H1 (cell line): ENCODE results near the gene SULT2B1. TPM values are rescaled to one million over a fixed set of nuclear protein-coding genes. Genes with fewer than 3 reads are reported as not detected.

ENCODE experiments used
- CTCF ChIA-PET: fragments of 300-600 bp; sonication (Branson Sonifier 250); formaldehyde crosslinking; loops from one replicate; lab custom pipeline; 2021; ENCODE audit not compliant: partially characterized antibody; lab: Charles Lee
- POLR2A ChIA-PET: fragments of 300-600 bp; sonication (Branson Sonifier 250); formaldehyde crosslinking; loops from one replicate; lab custom pipeline; 2021; ENCODE audit warnings: inconsistent platforms; ENCODE audit not compliant: partially characterized antibody; lab: Charles Lee
- DNase-seq, 2 experiments: peaks; one replicate each; pipeline versions ENCODE4 v3.0.0 to v3.0.0-alpha.2; 2010 to 2022; ENCODE audit warnings: low spot score in 2 of 2, low read depth in 1 of 2, mixed read lengths in 1 of 2
- FAIRE-seq: peaks from 2 replicates; lab custom pipeline; 2011; peaks lifted over from hg19 to GRCh38; lab: Jason Lieb, UNC
- H2AFZ ChIP-seq: 2 replicates; pipeline ENCODE4 v1.8.1; 2012; ENCODE audit warnings: low read length, inconsistent platforms
- H2AK5ac ChIP-seq: 2 replicates; pipeline ENCODE4 v1.6.1; 2013; ENCODE audit warnings: low read depth, low read length
- H2BK120ac ChIP-seq: replicated peaks from 2 replicates; pipeline ENCODE3; 2013; ENCODE audit warnings: low read depth, low read length, inconsistent platforms
- H2BK12ac ChIP-seq: 2 replicates; pipeline ENCODE4 v1.6.1; 2013; ENCODE audit warnings: low read depth, low read length
- H2BK15ac ChIP-seq: 2 replicates; pipeline ENCODE4 v1.6.1; 2013; ENCODE audit warnings: low read length
- H2BK20ac ChIP-seq: 2 replicates; pipeline ENCODE4 v1.6.1; 2013; ENCODE audit warnings: low read length
- H2BK5ac ChIP-seq: 2 replicates; pipeline ENCODE4 v1.6.1; 2013; ENCODE audit warnings: low read depth, low read length
- H3K14ac ChIP-seq: 2 replicates; pipeline ENCODE4 v1.6.1; 2013; ENCODE audit warnings: inconsistent platforms; ENCODE audit not compliant: insufficient read length
- H3K18ac ChIP-seq: 2 replicates; pipeline ENCODE4 v1.6.1; 2013; ENCODE audit warnings: low read length; ENCODE audit errors: extremely low read depth
- H3K23ac ChIP-seq: 2 replicates; pipeline ENCODE4 v1.6.1; 2013; ENCODE audit warnings: inconsistent platforms; ENCODE audit not compliant: insufficient read length
- H3K23me2 ChIP-seq: 2 replicates; pipeline ENCODE4 v1.6.1; 2013; ENCODE audit warnings: low read depth, low read length
- H3K27ac ChIP-seq: 2 replicates; pipeline ENCODE4 v1.6.1; 2011; ENCODE audit warnings: low read depth, low read length, inconsistent platforms
- H3K27me3 ChIP-seq, 4 experiments: replicated peaks in 1 of 4; 1 replicate in 1 of 4; 2 replicates in 3 of 4; pipeline versions ENCODE4 v1.6.1 to v1.8.1; 2011 to 2013; ENCODE audit warnings: low read length in 3 of 4, mild to moderate bottlenecking in 3 of 4, inconsistent platforms in 2 of 4, mixed read lengths in 2 of 4, moderate library complexity in 1 of 4; ENCODE audit not compliant: control insufficient read depth in 3 of 4, insufficient read depth in 3 of 4; ENCODE audit errors: extremely low read depth in 1 of 4
- H3K36me3 ChIP-seq, 4 experiments: 2 replicates each; pipeline versions ENCODE4 v1.6.1 to v1.8.1; 2011 to 2013; ENCODE audit warnings: mild to moderate bottlenecking in 4 of 4, low read length in 3 of 4, moderate library complexity in 2 of 4, control low read depth in 1 of 4, inconsistent platforms in 1 of 4; ENCODE audit not compliant: insufficient read depth in 4 of 4, control insufficient read depth in 2 of 4
- H3K4ac ChIP-seq: replicated peaks from 2 replicates; pipeline ENCODE3; 2013; ENCODE audit warnings: low read length, low read depth, mixed read lengths, inconsistent platforms; ENCODE audit not compliant: insufficient read length
- H3K4me1 ChIP-seq, 4 experiments: replicated peaks in 1 of 4; 1 replicate in 1 of 4; 2 replicates in 3 of 4; pipeline versions ENCODE4 v1.6.1 to v1.8.1; 2011 to 2013; ENCODE audit warnings: low read length in 3 of 4, inconsistent platforms in 2 of 4, mixed read lengths in 1 of 4; ENCODE audit not compliant: insufficient read depth in 4 of 4, control insufficient read depth in 3 of 4
- H3K4me2 ChIP-seq, 2 experiments: 2 replicates each; pipeline versions ENCODE4 v1.6.1 to v1.8.1; 2011 to 2013; ENCODE audit warnings: low read depth in 2 of 2, low read length in 2 of 2, control low read depth in 1 of 2, inconsistent platforms in 1 of 2, mild to moderate bottlenecking in 1 of 2; ENCODE audit not compliant: insufficient read depth in 1 of 2
- H3K4me3 ChIP-seq, 4 experiments: fragments of 200-600, 300-600 bp in 1 of 4; sonication (generic), shearing (Covaris generic), sonication (Bioruptor Twin) in 1 of 4; 2 replicates each; pipeline versions ENCODE4 v1.5.1 to v1.8.1; 2011 to 2016; ENCODE audit warnings: low read length in 4 of 4, low read depth in 3 of 4, control low read depth in 2 of 4, inconsistent platforms in 2 of 4, mild to moderate bottlenecking in 2 of 4, mixed read lengths in 1 of 4, moderate library complexity in 1 of 4; ENCODE audit not compliant: insufficient read depth in 2 of 4; ENCODE audit errors: extremely low read depth in 1 of 4
- H3K56ac ChIP-seq: replicated peaks from 2 replicates; pipeline ENCODE3; 2013; ENCODE audit warnings: low read depth, mild to moderate bottlenecking, mixed read lengths, low read length, inconsistent platforms; ENCODE audit not compliant: insufficient read length
- H3K79me1 ChIP-seq: 2 replicates; pipeline ENCODE4 v1.6.1; 2013; ENCODE audit warnings: low read depth, low read length, control low read depth
- H3K79me2 ChIP-seq, 2 experiments: 2 replicates each; pipeline versions ENCODE4 v1.6.1 to v1.8.1; 2012 to 2013; ENCODE audit warnings: low read length in 2 of 2, mild to moderate bottlenecking in 2 of 2, inconsistent platforms in 1 of 2; ENCODE audit not compliant: insufficient read depth in 2 of 2, control insufficient read depth in 1 of 2
- H3K9ac ChIP-seq, 4 experiments: replicated peaks in 1 of 4; 1 replicate in 1 of 4; 2 replicates in 3 of 4; pipeline versions ENCODE4 v1.6.1 to v1.8.1; 2011 to 2013; ENCODE audit warnings: low read depth in 3 of 4, low read length in 3 of 4, control low read depth in 2 of 4, mild to moderate bottlenecking in 2 of 4, moderate library complexity in 2 of 4, inconsistent platforms in 1 of 4; ENCODE audit errors: extremely low read depth in 1 of 4
- H3K9me3 ChIP-seq, 2 experiments: 2 replicates each; pipeline versions ENCODE4 v1.6.1 to v1.8.1; 2012 to 2013; ENCODE audit warnings: mild to moderate bottlenecking in 2 of 2, moderate library complexity in 2 of 2, control low read depth in 1 of 2, inconsistent platforms in 1 of 2, low read depth in 1 of 2, low read length in 1 of 2, mixed read lengths in 1 of 2; ENCODE audit not compliant: insufficient read depth in 2 of 2
- H4K20me1 ChIP-seq, 2 experiments: replicated peaks in 1 of 2; 2 replicates each; pipeline versions ENCODE3 to v1.8.1; 2011 to 2013; ENCODE audit warnings: inconsistent platforms in 2 of 2, low read length in 2 of 2, mild to moderate bottlenecking in 1 of 2; ENCODE audit not compliant: insufficient read depth in 2 of 2, control insufficient read depth in 1 of 2
- H4K5ac ChIP-seq: 2 replicates; pipeline ENCODE4 v1.6.1; 2013; ENCODE audit warnings: low read length, low read depth, mixed read lengths, inconsistent platforms; ENCODE audit not compliant: insufficient read length
- H4K8ac ChIP-seq: 2 replicates; pipeline ENCODE4 v1.8.0; 2013; ENCODE audit warnings: mild to moderate bottlenecking, moderate library complexity, low read length, inconsistent platforms; ENCODE audit not compliant: insufficient read depth; ENCODE audit errors: extremely low read depth
- H4K91ac ChIP-seq: replicated peaks from 2 replicates; pipeline ENCODE3; 2013; ENCODE audit warnings: low read length, mixed read lengths, inconsistent platforms; ENCODE audit not compliant: insufficient read length
- ASH2L ChIP-seq: fragments of 200-600, 300-600 bp; sonication (generic); IDR thresholded peaks from one replicate; pipeline ENCODE4 v1.7.1; 2017; ENCODE audit warnings: low read length
- CHD1 ChIP-seq: IDR thresholded peaks from 2 replicates; pipeline ENCODE4 v1.6.1; 2012; ENCODE audit warnings: low read depth, low read length, improper control_type of control experiment
- EP300 ChIP-seq, 2 experiments: IDR thresholded peaks; 1 replicate in 1 of 2; 2 replicates in 1 of 2; pipeline ENCODE4 v1.6.1; 2011 to 2012; ENCODE audit warnings: low read depth in 2 of 2, low read length in 2 of 2, mild to moderate bottlenecking in 2 of 2, borderline replicate concordance in 1 of 2, inconsistent platforms in 1 of 2, moderate library complexity in 1 of 2
- FOSL1 ChIP-seq: IDR thresholded peaks from 2 replicates; pipeline ENCODE4 v1.6.1; 2011; ENCODE audit warnings: mild to moderate bottlenecking, low read depth, low read length, moderate library complexity; ENCODE audit not compliant: insufficient read depth
- GABPA ChIP-seq: IDR thresholded peaks from 2 replicates; pipeline ENCODE4 v1.6.1; 2011; ENCODE audit warnings: mild to moderate bottlenecking, low read length, moderate library complexity, borderline replicate concordance; ENCODE audit not compliant: insufficient read depth
- HDAC2 ChIP-seq, 2 experiments: fragments of 300-600 bp in 1 of 2; sonication (generic) in 1 of 2; IDR thresholded peaks; 2 replicates each; pipeline ENCODE4 v1.6.1; 2011 to 2012; ENCODE audit warnings: low read depth in 2 of 2, low read length in 2 of 2, mild to moderate bottlenecking in 2 of 2, moderate library complexity in 2 of 2, borderline replicate concordance in 1 of 2, inconsistent platforms in 1 of 2
- JUND ChIP-seq: IDR thresholded peaks from 2 replicates; pipeline ENCODE4 v1.6.1; 2011; ENCODE audit warnings: mild to moderate bottlenecking, improper control_type of control experiment, low read length
- SIX5 ChIP-seq: IDR thresholded peaks from 2 replicates; pipeline ENCODE4 v1.6.1; 2011; ENCODE audit warnings: mild to moderate bottlenecking, low read depth, low read length
- WGBS, 2 experiments: shearing (Covaris generic) in 1 of 2; methylation state at CpG; one replicate each; pipeline versions ENCODE4 v1.1.6 to v1.1.7; 2013 to 2015; ENCODE audit warnings: low lambda C conversion rate in 2 of 2, mixed read lengths in 2 of 2, inconsistent platforms in 1 of 2, low coverage in 1 of 2, missing lambda C conversion rate in 1 of 2; ENCODE audit not compliant: insufficient replicate concordance in 2 of 2, insufficient coverage in 1 of 2, insufficient read length in 1 of 2; ENCODE audit errors: extremely low coverage in 1 of 2, missing lambda C conversion rate in 1 of 2; 5-methylcytosine and 5-hydroxymethylcytosine counted together
- polyA plus RNA-seq, 7 experiments: library from polyadenylated mRNA; depleted of rRNA in 3 of 7; stranded (reverse) in 5 of 7; unstranded in 2 of 7; fragments of >200 nt in 5 of 7; fragments of 200-250 nt in 2 of 7; gene quantifications; 1 replicate in 5 of 7; 2 replicates in 1 of 7; 4 replicates in 1 of 7; pipeline versions ENCODE4 v1.2.1 to v1.2.3, GENCODE V29; 2011 to 2013; ENCODE audit warnings: missing spikeins in 2 of 7, mixed read lengths in 2 of 7
- total RNA-seq: library from RNA; stranded (reverse); fragmentation: NEBNext Ultra II Directional; extraction: Animal tissue kit (Norgen Biotek cat#: 25700); gene quantifications from 2 replicates; pipeline ENCODE4 v1.2.1, GENCODE V29; 2021

SULT2B1 gene
- total and polyA plus RNA-seq, 2 of the 8 experiments (the other 6 are each of a cell fraction or from before 2014, with no cell fraction given): 1.5 to 2.6 TPM

GRCh38 chr19:48544856-48545750 is 6.9 kb upstream of the SULT2B1 start:
- Histone ChIP-seq H3K14ac (no peak overlapping the region), H4K20me1 (peaks cover 0 to 3% of the 10 kb centered on the region in 2 experiments), H3K56ac (no peak overlapping the region), H3K9me3 (no peaks in the 10 kb centered on the region), H3K79me1 (no peaks in the 10 kb centered on the region), H3K27me3 (no peaks in the 10 kb centered on the region), H3K27ac (peak overlapping the region; percentile 29; the same call in 1 of the 2 replicates), H3K36me3 (no peaks in the 10 kb centered on the region), H3K4me2 (peak overlapping the region; percentile 35 to 36; a peak in 2 of 4 replicates), H4K5ac (peak overlapping the region; percentile 48), H3K18ac (peak overlapping the region; percentile 84), H2AK5ac (0 out of 2 replicates have a peak overlapping the region, but pooled peaks have one; percentile 18), H3K9ac (no peak overlapping the region), H3K4ac (no peak overlapping the region), H4K8ac (no peak overlapping the region; the same call in none of the 2 replicates), H2BK120ac (no peak overlapping the region), H2BK5ac (peak overlapping the region; percentile 73; the same call in 1 of the 2 replicates), H2AFZ (0 out of 2 replicates have a peak overlapping the region, but pooled peaks have one; percentile 57), H3K23me2 (peaks cover 8% of the 10 kb centered on the region; the same call in 1 of the 2 replicates), H3K4me1 (peaks cover 0 to 23% (median 12%) of the 10 kb centered on the region in 4 experiments; a peak in 6 of 7 replicates), H2BK15ac (peak overlapping the region; percentile 10; the same call in 1 of the 2 replicates), H3K23ac (no peak overlapping the region), H2BK12ac (no peak overlapping the region), H4K91ac (peak overlapping the region; percentile 90), H3K4me3 (no peak overlapping the region), H3K79me2 (no peaks in the 10 kb centered on the region), H2BK20ac (0 out of 2 replicates have a peak overlapping the region, but pooled peaks have one; percentile 72)
- ChIA-PET CTCF (interaction anchor here (0.7 to 1.7 kb wide), 4 partner anchors 14 to 322 kb away, joined by 3 to 5 read pairs (median 4); no protein-coding TSS in a partner anchor), POLR2A (interaction anchor here (0.6 to 1.7 kb wide), 4 partner anchors 16 to 79 kb away, joined by 3 to 4 read pairs (median 4); no protein-coding TSS in a partner anchor)
- 66% methylated on average over 8 of the region's 25 CpGs; no CpG with 5 or more reads in 1 of the 2 experiments for WGBS, 2 experiments
- TF ChIP-seq GABPA (no peak), SIX5 (0 out of 2 replicates have a peak, but pooled peaks have one; percentile 13), FOSL1 (no peak), CHD1 (peak; percentile 87), HDAC2 (IDR thresholded peaks at IDR 0.05; ENCODE audit: borderline replicate concordance in 1 of 2, low read depth in 2 of 2, low read length in 2 of 2) (no peak), ASH2L (peak; percentile 96), JUND (peak; percentile 80), EP300 (IDR thresholded peaks at IDR 0.05; ENCODE audit: borderline replicate concordance in 1 of 2, low read depth in 2 of 2, low read length in 2 of 2) (peak in 1 of 2 experiments; percentile 84; a peak in 2 of 3 replicates)
- no peak for FAIRE-seq
- peak in 1 of 2 experiments; percentile 78 for DNase-seq
